Neural cell (in vitro differentiated cells): ENCODE data around the gene CABYR. TPM values are rescaled to one million over a fixed set of nuclear protein-coding genes. Genes with fewer than 3 reads are reported as not detected.
"Not testable (repeated sequence)": the region's sequence is repeated elsewhere in the genome, so short reads cannot be mapped to it uniquely, and the experiment has no call there.

ENCODE experiments used
- H2AFZ ChIP-seq: fragments of 200-600, 300-800 bp; sonication (generic), shearing (Covaris generic); 2 replicates; pipeline ENCODE4 v1.6.0; 2014; ENCODE audit warnings: low read depth, mild to moderate bottlenecking, antibody characterized with exemption, low read length, moderate library complexity
- H3F3A ChIP-seq: fragments of 200-600 bp; shearing (Covaris generic); 2 replicates; pipeline ENCODE4 v1.6.1; 2016; ENCODE audit warnings: mild to moderate bottlenecking, moderate library complexity, mixed read lengths, antibody characterized with exemption, low read length; ENCODE audit not compliant: insufficient read depth, poor library complexity, severe bottlenecking
- H3K27ac ChIP-seq: fragments of 200-600, 300-800 bp; sonication (generic), shearing (Covaris generic); 2 replicates; pipeline ENCODE4 v1.5.1; 2014; ENCODE audit warnings: mild to moderate bottlenecking, low read length, moderate library complexity
- H3K27me3 ChIP-seq: fragments of 300-800, 200-600 bp; sonication (generic), shearing (Covaris generic); 2 replicates; pipeline ENCODE4 v1.6.0; 2014; ENCODE audit warnings: mild to moderate bottlenecking, low read depth, low read length, moderate library complexity; ENCODE audit not compliant: insufficient read depth
- H3K36me3 ChIP-seq: fragments of 300-800, 200-600 bp; sonication (generic), shearing (Covaris generic); 2 replicates; pipeline ENCODE4 v1.5.1; 2014; ENCODE audit warnings: mild to moderate bottlenecking, antibody characterized with exemption, low read length, moderate library complexity; ENCODE audit not compliant: insufficient read depth
- H3K4me2 ChIP-seq: fragments of 300-800, 200-600 bp; sonication (generic), shearing (Covaris generic); 2 replicates; pipeline ENCODE4 v1.6.0; 2014; ENCODE audit warnings: mild to moderate bottlenecking, low read length
- H3K4me3 ChIP-seq: fragments of 300-800, 200-600 bp; sonication (generic), shearing (Covaris generic); 2 replicates; pipeline ENCODE4 v1.5.1; 2014; ENCODE audit warnings: mild to moderate bottlenecking, low read length, moderate library complexity
- H3K79me2 ChIP-seq: fragments of 200-600 bp; shearing (Covaris generic); replicated peaks from 2 replicates; pipeline ENCODE4 v1.6.0; 2014; ENCODE audit warnings: mild to moderate bottlenecking, low read length, moderate library complexity; ENCODE audit not compliant: insufficient read depth
- H3K9ac ChIP-seq: fragments of 300-800, 200-600 bp; sonication (generic), shearing (Covaris generic); 2 replicates; pipeline ENCODE4 v1.6.1; 2016; ENCODE audit warnings: mild to moderate bottlenecking, low read length, mixed read lengths
- H3K9me2 ChIP-seq: fragments of 200-600 bp; shearing (Covaris generic); 2 replicates; pipeline ENCODE4 v1.6.1; 2016; ENCODE audit warnings: mild to moderate bottlenecking, low read length, mixed read lengths; ENCODE audit not compliant: insufficient read depth
- H3K9me3 ChIP-seq: fragments of 200-600, 300-800 bp; sonication (generic), shearing (Covaris generic); 2 replicates; pipeline ENCODE4 v1.6.1; 2016; ENCODE audit warnings: mild to moderate bottlenecking, mixed run types, low read length, moderate library complexity, mixed read lengths
- H4K20me1 ChIP-seq: fragments of 200-600 bp; shearing (Covaris generic); 2 replicates; pipeline ENCODE4 v1.6.1; 2016; ENCODE audit warnings: mild to moderate bottlenecking, mixed run types; ENCODE audit not compliant: insufficient read depth
- EP300 ChIP-seq: fragments of 450-650 bp; conservative IDR thresholded peaks from 2 replicates; pipeline ENCODE4 v1.6.1; 2014; ENCODE audit warnings: antibody characterized with exemption, mild to moderate bottlenecking, moderate library complexity; ENCODE audit not compliant: poor library complexity, severe bottlenecking
- EZH2 ChIP-seq: fragments of 200-600, 300-800 bp; shearing (Covaris generic), sonication (generic); IDR thresholded peaks from 2 replicates; pipeline ENCODE4 v1.6.1; 2014; ENCODE audit warnings: antibody characterized with exemption, low read length, borderline replicate concordance, mild to moderate bottlenecking; ENCODE audit not compliant: insufficient read depth, poor library complexity, severe bottlenecking
- MXI1 ChIP-seq: fragments of 450-650 bp; conservative IDR thresholded peaks from 2 replicates; pipeline ENCODE4 v1.6.1; 2014; ENCODE audit warnings: antibody characterized with exemption, mild to moderate bottlenecking; ENCODE audit not compliant: poor library complexity, severe bottlenecking
- POLR2AphosphoS5 ChIP-seq: IDR thresholded peaks from 2 replicates; pipeline ENCODE4 v1.6.1; 2012
- RAD21 ChIP-seq: fragments of 450-650 bp; conservative IDR thresholded peaks from 2 replicates; pipeline ENCODE4 v1.6.1; 2014; ENCODE audit warnings: antibody characterized with exemption, mild to moderate bottlenecking, moderate library complexity
- SMC3 ChIP-seq: fragments of 450-650 bp; conservative IDR thresholded peaks from 2 replicates; pipeline ENCODE4 v1.6.1; 2014; ENCODE audit warnings: antibody characterized with exemption, mild to moderate bottlenecking, moderate library complexity; ENCODE audit not compliant: poor library complexity
- TAF1 ChIP-seq: IDR thresholded peaks from 2 replicates; pipeline ENCODE4 v1.6.1; 2012; ENCODE audit warnings: low read depth
- polyA plus RNA-seq: library from polyadenylated mRNA; depleted of rRNA; stranded (reverse); fragments of >200 nt; gene quantifications from 2 replicates; pipeline ENCODE4 v1.2.3, GENCODE V29; 2014
- TF ChIP-seq, protein P1 (sequence below): IDR thresholded peaks from 2 replicates; pipeline ENCODE4 v1.6.1; 2012; ENCODE audit warnings: borderline replicate concordance
- TF ChIP-seq, protein P2 (sequence below): fragments of 450-650 bp; IDR thresholded peaks from 2 replicates; pipeline ENCODE4 v1.5.1; 2014; ENCODE audit warnings: antibody characterized with exemption, mild to moderate bottlenecking, moderate library complexity; ENCODE audit not compliant: poor library complexity, severe bottlenecking

CABYR gene
- polyA plus RNA-seq, 1 donor from 2014 or later: 6.9 TPM

DNA sequence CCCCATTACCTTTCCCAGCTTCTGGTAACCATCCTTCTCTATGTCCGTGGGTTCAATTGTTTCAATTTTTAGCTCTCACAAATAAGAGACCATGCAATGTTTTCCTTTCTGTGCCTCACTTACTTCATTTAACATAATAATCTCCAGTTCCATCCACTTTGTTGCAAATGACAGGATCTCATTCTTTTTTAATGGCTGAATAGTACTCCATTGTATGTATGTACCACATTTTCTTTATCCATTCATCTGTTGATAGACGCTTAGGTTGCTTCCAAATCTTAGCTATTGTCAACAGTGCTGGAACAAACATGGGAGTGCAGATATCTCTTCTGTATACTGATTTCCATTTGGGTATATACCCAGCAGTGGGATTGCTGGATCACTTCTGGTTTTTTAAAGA is 1.8 kb downstream of the CABYR start:
- Histone ChIP-seq H3K4me3 (no peak overlapping the region), H2AFZ (no peak overlapping the region), H3F3A (no peaks in the 10 kb centered on the region), H3K9ac (no peak overlapping the region), H3K9me3 (no peaks in the 10 kb centered on the region), H3K9me2 (no peaks in the 10 kb centered on the region), H4K20me1 (no peaks in the 10 kb centered on the region), H3K79me2 (no peaks in the 10 kb centered on the region), H3K36me3 (no peaks in the 10 kb centered on the region), H3K27me3 (peaks cover 3% of the 10 kb centered on the region), H3K4me2 (no peak overlapping the region), H3K27ac (no peak overlapping the region)
- no peak for TF ChIP-seq RAD21
- TF ChIP-seq, protein P1, sequence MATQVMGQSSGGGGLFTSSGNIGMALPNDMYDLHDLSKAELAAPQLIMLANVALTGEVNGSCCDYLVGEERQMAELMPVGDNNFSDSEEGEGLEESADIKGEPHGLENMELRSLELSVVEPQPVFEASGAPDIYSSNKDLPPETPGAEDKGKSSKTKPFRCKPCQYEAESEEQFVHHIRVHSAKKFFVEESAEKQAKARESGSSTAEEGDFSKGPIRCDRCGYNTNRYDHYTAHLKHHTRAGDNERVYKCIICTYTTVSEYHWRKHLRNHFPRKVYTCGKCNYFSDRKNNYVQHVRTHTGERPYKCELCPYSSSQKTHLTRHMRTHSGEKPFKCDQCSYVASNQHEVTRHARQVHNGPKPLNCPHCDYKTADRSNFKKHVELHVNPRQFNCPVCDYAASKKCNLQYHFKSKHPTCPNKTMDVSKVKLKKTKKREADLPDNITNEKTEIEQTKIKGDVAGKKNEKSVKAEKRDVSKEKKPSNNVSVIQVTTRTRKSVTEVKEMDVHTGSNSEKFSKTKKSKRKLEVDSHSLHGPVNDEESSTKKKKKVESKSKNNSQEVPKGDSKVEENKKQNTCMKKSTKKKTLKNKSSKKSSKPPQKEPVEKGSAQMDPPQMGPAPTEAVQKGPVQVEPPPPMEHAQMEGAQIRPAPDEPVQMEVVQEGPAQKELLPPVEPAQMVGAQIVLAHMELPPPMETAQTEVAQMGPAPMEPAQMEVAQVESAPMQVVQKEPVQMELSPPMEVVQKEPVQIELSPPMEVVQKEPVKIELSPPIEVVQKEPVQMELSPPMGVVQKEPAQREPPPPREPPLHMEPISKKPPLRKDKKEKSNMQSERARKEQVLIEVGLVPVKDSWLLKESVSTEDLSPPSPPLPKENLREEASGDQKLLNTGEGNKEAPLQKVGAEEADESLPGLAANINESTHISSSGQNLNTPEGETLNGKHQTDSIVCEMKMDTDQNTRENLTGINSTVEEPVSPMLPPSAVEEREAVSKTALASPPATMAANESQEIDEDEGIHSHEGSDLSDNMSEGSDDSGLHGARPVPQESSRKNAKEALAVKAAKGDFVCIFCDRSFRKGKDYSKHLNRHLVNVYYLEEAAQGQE: no peak
- no peak for TF ChIP-seq TAF1
- no peak for TF ChIP-seq EP300
- TF ChIP-seq SMC3: no peak
- TF ChIP-seq, protein P2, sequence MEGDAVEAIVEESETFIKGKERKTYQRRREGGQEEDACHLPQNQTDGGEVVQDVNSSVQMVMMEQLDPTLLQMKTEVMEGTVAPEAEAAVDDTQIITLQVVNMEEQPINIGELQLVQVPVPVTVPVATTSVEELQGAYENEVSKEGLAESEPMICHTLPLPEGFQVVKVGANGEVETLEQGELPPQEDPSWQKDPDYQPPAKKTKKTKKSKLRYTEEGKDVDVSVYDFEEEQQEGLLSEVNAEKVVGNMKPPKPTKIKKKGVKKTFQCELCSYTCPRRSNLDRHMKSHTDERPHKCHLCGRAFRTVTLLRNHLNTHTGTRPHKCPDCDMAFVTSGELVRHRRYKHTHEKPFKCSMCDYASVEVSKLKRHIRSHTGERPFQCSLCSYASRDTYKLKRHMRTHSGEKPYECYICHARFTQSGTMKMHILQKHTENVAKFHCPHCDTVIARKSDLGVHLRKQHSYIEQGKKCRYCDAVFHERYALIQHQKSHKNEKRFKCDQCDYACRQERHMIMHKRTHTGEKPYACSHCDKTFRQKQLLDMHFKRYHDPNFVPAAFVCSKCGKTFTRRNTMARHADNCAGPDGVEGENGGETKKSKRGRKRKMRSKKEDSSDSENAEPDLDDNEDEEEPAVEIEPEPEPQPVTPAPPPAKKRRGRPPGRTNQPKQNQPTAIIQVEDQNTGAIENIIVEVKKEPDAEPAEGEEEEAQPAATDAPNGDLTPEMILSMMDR: no peak
- no peak for TF ChIP-seq EZH2
- no peak for TF ChIP-seq MXI1
- no peak for TF ChIP-seq POLR2AphosphoS5

DNA sequence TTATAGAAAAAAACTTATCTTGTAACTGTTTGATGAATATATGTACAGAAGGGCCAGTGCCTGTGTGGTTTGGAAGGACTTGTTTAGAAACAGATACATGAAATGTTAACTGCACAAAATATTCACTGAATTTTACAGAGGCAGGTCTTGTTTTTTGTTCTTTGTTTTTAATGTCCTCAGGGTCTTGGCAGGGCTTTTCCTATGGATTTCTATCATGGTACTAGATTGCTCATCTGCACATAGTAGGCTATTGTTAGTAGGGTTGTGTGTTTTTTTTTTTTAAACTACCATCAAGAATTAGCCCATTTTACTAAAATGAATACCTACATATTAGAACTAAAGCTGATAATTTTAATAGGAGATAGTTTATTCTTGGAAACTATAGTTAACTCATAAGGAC is 3.5 kb downstream of the CABYR start:
- H3K36me3 ChIP-seq: no peaks in the 10 kb centered on the region
- TF ChIP-seq MXI1 (no peak), RAD21 (no peak), EP300 (no peak), EZH2 (no peak), POLR2AphosphoS5 (no peak), SMC3 (no peak), TAF1 (no peak)
- TF ChIP-seq, protein P1: no peak
- TF ChIP-seq, protein P2: no peak
- no peaks in the 10 kb centered on the region for H3K79me2 ChIP-seq
- H3K4me2 ChIP-seq: no peak overlapping the region
- H4K20me1 ChIP-seq: no peaks in the 10 kb centered on the region
- no peaks in the 10 kb centered on the region for H3F3A ChIP-seq
- H3K9me3 ChIP-seq: peaks cover 2% of the 10 kb centered on the region
- no peak overlapping the region for H3K27ac ChIP-seq
- no peak overlapping the region for H3K9ac ChIP-seq
- no peak overlapping the region for H2AFZ ChIP-seq
- H3K9me2 ChIP-seq: no peaks in the 10 kb centered on the region
- H3K4me3 ChIP-seq: no peak overlapping the region
- H3K27me3 ChIP-seq: peaks cover 3% of the 10 kb centered on the region

DNA sequence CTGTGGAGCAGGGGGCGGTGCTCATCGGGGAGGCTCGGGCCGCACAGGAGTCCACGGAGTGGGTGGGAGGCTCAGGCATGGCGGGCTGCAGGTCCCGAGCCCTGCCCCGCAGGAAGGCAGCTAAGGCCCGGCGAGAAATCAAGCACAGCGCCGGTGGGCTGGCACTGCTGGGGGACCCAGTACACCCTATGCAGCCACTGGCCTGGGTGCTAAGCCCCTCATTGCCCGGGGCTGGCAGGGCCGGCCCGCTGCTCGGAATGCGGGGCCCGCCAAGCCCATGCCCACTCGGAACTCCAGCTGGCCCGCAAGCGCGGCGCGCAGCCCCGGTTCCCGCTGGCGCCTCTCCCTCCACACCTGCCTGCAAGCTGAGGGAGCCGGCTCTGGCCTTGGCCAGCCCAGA is 10.7 kb downstream of the CABYR start:
- H3K36me3 ChIP-seq, H3K27ac ChIP-seq, H3K27me3 ChIP-seq, H3K9me3 ChIP-seq, H3K9me2 ChIP-seq, H3K79me2 ChIP-seq, H3K4me2 ChIP-seq, H2AFZ ChIP-seq, H4K20me1 ChIP-seq, H3K4me3 ChIP-seq, H3F3A ChIP-seq, H3K9ac ChIP-seq: not testable (repeated sequence)
